ENCODE data around the gene CSNK1G1. TPM values are rescaled to one million over a fixed set of nuclear protein-coding genes. Genes with fewer than 3 reads are reported as not detected.

The CSNK1G1 gene
- total and polyA plus RNA-seq, 3 donors from 2014 or later = 32.7 to 77.5 (median 59.6) TPM

DNA sequence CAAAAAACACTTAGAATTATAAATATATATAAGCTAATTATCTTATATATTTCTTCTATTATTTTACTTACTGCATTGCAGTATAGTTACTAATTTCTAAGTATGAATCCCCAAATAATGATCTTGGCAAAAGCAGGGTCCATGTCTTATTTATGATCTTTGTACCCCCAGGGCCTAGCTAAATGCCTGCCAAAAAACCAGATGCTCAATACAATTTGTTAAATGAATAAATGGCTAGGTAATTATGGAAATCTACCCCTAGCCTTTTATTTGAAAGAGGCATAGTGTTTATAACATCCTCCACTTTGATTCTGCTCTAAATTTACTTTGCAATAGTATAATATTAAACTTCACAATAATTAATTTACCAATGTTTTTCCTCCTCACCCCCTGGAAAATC, 69.5 kb downstream of the CSNK1G1 start:
- Histone ChIP-seq H3K27ac (no peak overlapping the region), H3K9me3 (no peaks in the 10 kb centered on the region), H3K4me1 (no peaks in the 10 kb centered on the region), H3K4me3 (no peak overlapping the region), H3K27me3 (no peaks in the 10 kb centered on the region), H3K36me3 (ENCODE audit: low read depth, missing control alignments) (no peaks in the 10 kb centered on the region)
- TF ChIP-seq POLR2A (IDR thresholded peaks at IDR 0.05) = no peak
- TF ChIP-seq, protein P1, sequence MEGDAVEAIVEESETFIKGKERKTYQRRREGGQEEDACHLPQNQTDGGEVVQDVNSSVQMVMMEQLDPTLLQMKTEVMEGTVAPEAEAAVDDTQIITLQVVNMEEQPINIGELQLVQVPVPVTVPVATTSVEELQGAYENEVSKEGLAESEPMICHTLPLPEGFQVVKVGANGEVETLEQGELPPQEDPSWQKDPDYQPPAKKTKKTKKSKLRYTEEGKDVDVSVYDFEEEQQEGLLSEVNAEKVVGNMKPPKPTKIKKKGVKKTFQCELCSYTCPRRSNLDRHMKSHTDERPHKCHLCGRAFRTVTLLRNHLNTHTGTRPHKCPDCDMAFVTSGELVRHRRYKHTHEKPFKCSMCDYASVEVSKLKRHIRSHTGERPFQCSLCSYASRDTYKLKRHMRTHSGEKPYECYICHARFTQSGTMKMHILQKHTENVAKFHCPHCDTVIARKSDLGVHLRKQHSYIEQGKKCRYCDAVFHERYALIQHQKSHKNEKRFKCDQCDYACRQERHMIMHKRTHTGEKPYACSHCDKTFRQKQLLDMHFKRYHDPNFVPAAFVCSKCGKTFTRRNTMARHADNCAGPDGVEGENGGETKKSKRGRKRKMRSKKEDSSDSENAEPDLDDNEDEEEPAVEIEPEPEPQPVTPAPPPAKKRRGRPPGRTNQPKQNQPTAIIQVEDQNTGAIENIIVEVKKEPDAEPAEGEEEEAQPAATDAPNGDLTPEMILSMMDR (IDR thresholded peaks at IDR 0.05) = no peak
- DNase-seq = no peak
- intact Hi-C loops (cut with DNase I; ENCODE audit: low total_unique reads) = no loop called here

DNA sequence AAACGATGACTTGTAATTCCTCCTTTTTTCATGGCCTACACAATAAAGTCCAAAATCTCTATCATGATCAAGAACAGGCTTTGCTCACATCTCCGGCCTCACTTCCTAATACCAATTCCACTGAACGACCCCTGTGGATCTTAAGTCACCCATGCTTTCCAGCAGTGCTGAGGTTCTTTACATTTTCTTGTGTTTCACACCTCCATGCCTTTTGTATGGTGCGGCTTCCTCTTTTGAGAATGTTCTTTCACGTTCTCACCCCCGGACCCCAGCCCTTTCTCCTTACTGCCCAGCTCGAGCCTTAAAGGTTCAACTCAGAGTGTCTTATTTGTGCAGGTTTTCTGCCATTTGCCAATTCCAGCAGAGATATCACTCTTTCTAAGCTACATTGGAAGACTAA, 70.1 kb downstream of the CSNK1G1 start:
- intact Hi-C loops (cut with DNase I; ENCODE audit: low total_unique reads) = no loop called here
- H3K36me3 ChIP-seq (ENCODE audit: low read depth, missing control alignments) = no peaks in the 10 kb centered on the region
- WGBS, 2 donors = 73 to 83% methylated on average over 7 of the region's 7 CpGs
- no peak for DNase-seq
- TF ChIP-seq POLR2A (IDR thresholded peaks at IDR 0.05) = no peak
- TF ChIP-seq, protein P1 (IDR thresholded peaks at IDR 0.05) = no peak
- H3K27me3 ChIP-seq = no peaks in the 10 kb centered on the region
- no peaks in the 10 kb centered on the region for H3K9me3 ChIP-seq
- no peaks in the 10 kb centered on the region for H3K4me1 ChIP-seq
- no peak overlapping the region for H3K4me3 ChIP-seq
- no peak overlapping the region for H3K27ac ChIP-seq

DNA sequence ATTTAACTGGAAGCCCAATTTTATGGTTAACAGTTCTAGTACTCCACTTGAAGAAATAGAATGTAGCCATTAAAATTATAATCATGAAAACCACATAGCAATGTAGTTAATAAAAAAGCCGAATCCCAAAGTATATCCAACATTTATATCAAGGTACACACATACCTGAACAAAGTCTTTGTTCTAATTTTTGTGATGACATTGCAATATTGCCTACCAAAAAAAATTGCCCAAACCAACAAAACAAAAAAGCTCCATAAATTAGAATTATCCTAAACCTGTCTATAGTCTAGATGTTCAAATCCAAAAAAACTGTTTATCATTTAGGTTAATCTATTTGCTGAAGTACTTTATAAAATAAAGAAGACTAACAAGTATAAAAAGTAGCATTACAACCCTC, 70.8 kb downstream of the CSNK1G1 start:
- no peaks in the 10 kb centered on the region for H3K4me1 ChIP-seq
- H3K36me3 ChIP-seq (ENCODE audit: low read depth, missing control alignments) = no peaks in the 10 kb centered on the region
- WGBS, 2 donors = 87 to 95% methylated on average over 1 of the region's 1 CpG
- no peaks in the 10 kb centered on the region for H3K27me3 ChIP-seq
- intact Hi-C loops (cut with DNase I; ENCODE audit: low total_unique reads) = no loop called here
- H3K4me3 ChIP-seq = no peak overlapping the region
- TF ChIP-seq, protein P1 (IDR thresholded peaks at IDR 0.05) = no peak
- TF ChIP-seq POLR2A (IDR thresholded peaks at IDR 0.05) = no peak
- no peak for DNase-seq
- H3K27ac ChIP-seq = no peak overlapping the region
- no peaks in the 10 kb centered on the region for H3K9me3 ChIP-seq

DNA sequence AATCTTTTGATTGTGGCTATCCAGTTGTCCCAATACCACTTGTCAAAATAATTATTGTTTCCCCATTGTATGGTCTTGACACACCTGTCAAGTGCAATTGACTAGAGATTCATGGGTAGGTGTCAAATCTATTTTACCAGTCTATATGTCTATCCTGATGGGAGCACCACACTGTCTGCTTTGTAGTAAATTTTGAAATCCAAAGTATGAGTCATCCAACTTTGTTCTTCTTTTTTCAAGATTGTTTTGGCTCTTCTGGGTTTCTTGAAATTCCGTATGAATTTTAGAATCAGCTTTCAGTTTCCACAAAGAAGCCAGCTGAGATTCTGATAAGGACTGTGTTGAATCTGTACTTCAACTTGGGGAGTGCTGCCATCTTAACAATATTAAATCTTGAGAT, 71.9 kb downstream of the CSNK1G1 start:
- TF ChIP-seq POLR2A (IDR thresholded peaks at IDR 0.05) = no peak
- TF ChIP-seq, protein P1 (IDR thresholded peaks at IDR 0.05) = no peak
- Histone ChIP-seq H3K9me3 (no peaks in the 10 kb centered on the region), H3K27ac (no peak overlapping the region), H3K36me3 (ENCODE audit: low read depth, missing control alignments) (no peaks in the 10 kb centered on the region), H3K4me1 (no peaks in the 10 kb centered on the region), H3K27me3 (no peaks in the 10 kb centered on the region), H3K4me3 (no peak overlapping the region)
- 24 to 47% methylated on average over 1 of the region's 1 CpG for WGBS, 2 donors
- DNase-seq = no peak
- intact Hi-C loops (cut with DNase I; ENCODE audit: low total_unique reads) = no loop called here

DNA sequence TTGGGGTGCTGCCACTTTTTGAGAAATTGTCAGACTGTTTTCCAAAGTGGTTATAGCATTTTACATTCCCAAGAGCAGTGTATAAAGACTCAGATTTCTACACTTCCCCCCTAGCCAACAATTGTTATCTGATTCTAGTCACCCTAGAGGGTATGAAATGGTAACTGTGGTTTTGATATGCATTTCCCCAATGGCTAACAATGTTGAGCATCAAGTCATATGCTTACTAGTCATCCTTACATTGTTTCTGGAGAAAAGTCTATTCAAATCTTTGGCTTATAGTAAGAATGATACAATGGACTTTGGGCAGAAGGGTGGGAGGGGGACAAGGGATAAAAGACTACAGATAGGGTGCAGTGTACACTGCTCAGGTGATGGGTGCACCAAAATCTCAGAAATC, 73.3 kb downstream of the CSNK1G1 start:
- no peak for TF ChIP-seq POLR2A (IDR thresholded peaks at IDR 0.05)
- TF ChIP-seq, protein P1 (IDR thresholded peaks at IDR 0.05) = no peak
- H3K9me3 ChIP-seq = no peaks in the 10 kb centered on the region
- H3K27me3 ChIP-seq = no peaks in the 10 kb centered on the region
- no peak for DNase-seq
- H3K27ac ChIP-seq = no peak overlapping the region
- no peaks in the 10 kb centered on the region for H3K4me1 ChIP-seq
- intact Hi-C loops (cut with DNase I; ENCODE audit: low total_unique reads) = no loop called here
- H3K4me3 ChIP-seq = no peak overlapping the region
- H3K36me3 ChIP-seq (ENCODE audit: low read depth, missing control alignments) = no peaks in the 10 kb centered on the region
